GM21825 (cell line): ENCODE results near the gene SLC6A5.
"Not testable (repeated sequence)": the region's sequence is repeated elsewhere in the genome, so short reads cannot be mapped to it uniquely, and the experiment has no call there.

Source experiments
- ATAC-seq: cut with Tn5 transposase; IDR thresholded peaks from one replicate; pipeline ENCODE4 v1.9.1; 2021; ENCODE audit warnings: mild to moderate bottlenecking, moderate library complexity; ENCODE audit not compliant: unreplicated experiment

Gene SLC6A5

GRCh38 chr11:20599221-20600019 lies at the start of gene SLC6A5:
Gene SLC6A5, plus strand, starts transcription at chr11:20599608. Its CDS starts 65 bp downstream, at chr11:20599673.
- ATAC-seq = no peak

DNA sequence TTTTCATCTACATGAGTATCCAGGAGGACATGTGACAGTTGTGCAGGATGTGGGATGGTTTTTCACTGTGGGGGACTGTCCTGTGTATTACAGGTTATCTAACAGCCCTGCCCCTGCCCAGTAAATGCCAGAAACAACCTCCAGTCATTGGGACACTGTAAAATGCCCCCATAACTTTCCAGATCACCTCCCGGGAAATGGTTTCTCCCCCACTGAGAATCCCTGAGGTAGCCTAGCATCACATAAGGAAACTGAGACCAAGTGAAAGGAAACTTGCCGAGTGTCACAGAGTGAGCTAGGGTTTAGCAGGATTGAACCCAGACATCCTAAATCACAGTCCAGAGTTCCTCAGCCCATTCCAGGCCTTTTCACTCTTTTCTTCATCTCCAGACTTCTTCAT lies 48.3 kb upstream of the SLC6A5 start:
- no peak for ATAC-seq

- ATAC-seq = no peak
These were observed 43.6 kb upstream of the SLC6A5 start for GRCh38 chr11:20555783-20556182.

DNA sequence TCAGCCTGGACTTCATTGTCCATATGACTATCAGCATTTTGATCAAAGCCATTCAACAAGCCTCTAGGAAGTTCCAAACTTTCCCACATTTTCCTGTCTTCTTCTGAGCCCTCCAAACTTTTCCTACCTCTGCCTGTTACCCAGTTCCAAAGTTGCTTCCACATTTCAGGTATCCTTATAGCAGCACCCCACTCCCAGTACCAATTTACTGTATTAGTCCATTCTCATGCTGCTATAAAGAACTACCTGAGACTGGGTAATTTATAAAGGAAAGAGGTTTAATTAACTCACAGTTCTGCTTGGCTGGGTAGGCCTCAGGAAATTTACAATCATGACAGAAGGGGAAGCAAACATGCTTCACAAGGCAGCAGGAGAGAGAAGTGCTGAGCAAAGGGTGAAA lies 43.0 kb upstream of the SLC6A5 start:
- not testable (repeated sequence) for ATAC-seq

- no peak for ATAC-seq
These were observed 40.7 kb upstream of the SLC6A5 start for GRCh38 chr11:20558741-20559140.

DNA sequence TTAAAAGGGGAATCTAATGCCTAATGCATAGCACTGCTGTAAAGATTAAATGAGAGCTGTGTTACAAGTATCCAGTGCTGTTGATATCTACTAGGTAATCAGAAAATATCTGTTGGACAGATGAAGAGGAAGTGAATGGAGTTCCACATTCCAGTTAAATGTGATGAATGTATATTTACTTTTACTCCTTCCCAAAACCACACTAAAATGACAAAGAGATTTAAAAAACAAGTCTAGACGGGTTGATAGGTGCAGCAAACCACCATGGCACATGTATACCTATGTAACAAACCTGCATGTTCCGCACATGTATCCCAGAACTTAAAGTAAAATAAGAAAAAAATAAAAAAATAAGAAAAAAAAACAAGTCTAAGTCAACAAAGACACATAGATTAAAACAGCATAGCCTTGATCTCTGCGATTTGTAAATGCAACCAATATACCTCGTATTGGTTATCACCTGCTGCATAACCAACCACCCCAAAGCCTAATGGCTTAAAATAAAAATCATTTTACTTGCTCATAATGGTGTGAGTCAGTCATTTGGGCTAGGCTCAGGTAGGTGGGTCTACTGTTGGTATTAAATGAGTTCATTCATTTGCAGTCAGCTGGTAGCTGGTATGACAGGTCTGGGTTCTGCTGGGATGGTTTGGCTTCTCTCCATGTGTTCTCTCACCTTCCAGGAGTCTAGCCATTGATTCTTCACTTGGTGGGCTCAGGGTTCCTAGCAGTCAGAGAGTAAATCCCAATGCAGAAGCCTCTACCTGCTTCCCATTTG lies 39.7 kb upstream of the SLC6A5 start:
- no peak for ATAC-seq

DNA sequence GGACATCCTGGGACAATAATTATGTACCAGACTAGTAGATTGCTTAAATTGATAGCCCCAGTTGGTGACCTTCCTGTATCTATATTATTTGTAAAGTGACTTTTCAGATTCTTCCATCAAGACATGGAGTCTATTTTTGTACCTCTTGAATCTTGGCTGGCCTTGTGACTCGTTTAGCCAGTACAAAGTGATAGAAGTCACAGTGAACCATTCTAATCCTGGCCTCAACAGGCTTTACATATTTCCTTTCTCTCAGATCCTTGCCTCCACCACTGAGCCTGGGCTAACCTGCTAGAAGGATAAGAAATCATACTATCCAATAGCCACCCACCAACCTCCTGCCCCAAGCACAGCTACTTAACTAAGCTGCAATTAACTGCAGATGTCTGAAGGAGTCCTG lies 37.5 kb upstream of the SLC6A5 start:
- ATAC-seq = no peak

- ATAC-seq = no peak
These were observed 35.5 kb upstream of the SLC6A5 start for GRCh38 chr11:20563866-20564265.

- ATAC-seq = no peak
These were observed 34.4 kb upstream of the SLC6A5 start for GRCh38 chr11:20564846-20565635.

GRCh38 chr11:20566115-20566514 lies 33.3 kb upstream of the SLC6A5 start:
- ATAC-seq = not testable (repeated sequence)

- no peak for ATAC-seq
These were observed 32.6 kb upstream of the SLC6A5 start for GRCh38 chr11:20566591-20567434.

DNA sequence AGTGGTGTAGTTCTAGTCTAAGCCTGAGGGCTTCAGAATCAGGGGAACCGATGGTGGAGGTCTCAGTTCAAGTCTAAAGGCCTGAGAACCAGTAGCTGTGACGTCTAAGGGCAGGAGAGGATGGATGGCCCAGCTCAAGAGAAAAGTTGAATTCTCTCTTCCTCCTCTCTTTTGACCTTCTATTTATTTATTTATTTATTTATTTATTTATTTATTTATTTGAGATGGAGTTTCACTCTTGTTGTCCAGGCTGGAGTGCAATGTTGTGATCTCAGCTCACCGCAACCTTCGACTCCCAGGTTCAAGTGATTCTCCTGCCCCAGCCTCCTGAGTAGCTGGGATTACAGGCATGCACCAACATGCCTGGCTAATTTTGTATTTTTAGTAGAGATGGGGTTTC lies 19.7 kb upstream of the SLC6A5 start:
- ATAC-seq = not testable (repeated sequence)

- no peak for ATAC-seq
These were observed 16.2 kb upstream of the SLC6A5 start for GRCh38 chr11:20583201-20583600.

DNA sequence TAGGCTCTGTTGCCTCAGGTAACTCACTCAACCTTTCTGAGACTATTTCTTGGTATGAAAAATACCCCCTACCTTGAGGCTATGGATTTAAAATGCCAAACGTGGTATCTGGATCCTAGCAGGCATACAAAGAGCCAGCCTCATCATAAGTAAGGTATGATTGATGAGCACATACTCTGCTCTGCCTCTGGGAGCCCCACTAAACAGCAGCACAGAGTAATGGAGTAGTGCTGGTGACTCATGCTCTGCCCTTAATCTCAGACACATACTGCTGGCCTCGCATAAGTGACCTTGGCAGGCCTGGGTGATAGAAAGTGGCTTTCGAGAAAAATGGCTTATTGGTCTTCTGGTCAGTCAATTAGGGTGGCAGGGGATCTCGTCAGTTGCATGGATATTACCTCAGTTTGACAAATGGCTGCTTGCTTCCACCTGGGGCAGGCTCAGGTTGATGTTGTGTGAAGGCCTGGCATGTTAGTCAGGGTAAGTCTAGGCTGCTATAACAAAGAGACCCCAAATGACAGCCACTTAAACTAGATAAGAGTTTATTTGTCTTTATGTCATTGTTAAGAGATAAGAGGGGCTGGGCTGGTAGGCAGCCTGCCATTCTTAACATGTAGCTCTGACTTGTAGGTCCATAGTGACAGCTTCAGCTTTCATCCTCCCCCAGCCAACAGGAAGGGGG lies 15.2 kb upstream of the SLC6A5 start:
- ATAC-seq = no peak

- ATAC-seq = no peak
These were observed 9.6 kb upstream of the SLC6A5 start for GRCh38 chr11:20589796-20590195.

DNA sequence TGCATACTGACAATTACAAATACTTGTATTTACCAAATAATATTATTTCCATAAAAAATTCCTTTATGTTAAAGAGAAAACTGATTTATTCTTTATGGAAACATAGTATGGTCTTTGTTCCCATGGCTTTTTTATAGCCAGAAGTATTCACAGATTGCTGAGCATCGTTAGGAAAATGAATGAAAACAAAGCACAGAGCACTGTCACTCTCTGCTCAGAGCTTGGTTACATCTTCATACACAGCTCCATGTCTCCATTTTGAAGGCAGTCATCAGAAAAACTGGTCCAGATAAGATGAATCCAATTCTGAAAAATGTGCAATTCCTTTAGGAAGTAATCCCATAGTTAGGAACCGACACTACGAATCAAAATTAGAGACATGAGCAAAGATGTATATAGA lies 9.0 kb upstream of the SLC6A5 start:
- ATAC-seq = no peak

- ATAC-seq = no peak
These were observed 6.7 kb upstream of the SLC6A5 start for GRCh38 chr11:20592741-20593140.

GRCh38 chr11:20594274-20595061 lies 4.9 kb upstream of the SLC6A5 start:
- no peak for ATAC-seq

- no peak for ATAC-seq
These were observed 4.3 kb upstream of the SLC6A5 start for GRCh38 chr11:20595101-20595500.
